IMR-90 (cell line): ENCODE results near the gene UMODL1. TPM values are rescaled to one million over a fixed set of nuclear protein-coding genes. Genes with fewer than 3 reads are reported as not detected.

ENCODE experiments used
- ATAC-seq: fragments of 200-7000 bp; cut with Tn5 transposase; 2 replicates; pipeline ENCODE4 v1.9.1; 2020; ENCODE audit warnings: low read depth, mild to moderate bottlenecking, moderate library complexity
- BruUV-seq: library from RNA; stranded (reverse); fragments of 400-500 nt; replicated peaks from 2 replicates; lab custom pipeline; 2021; lab: Mats Ljungman, UMichigan
- CTCF ChIA-PET: fragments of 300-600 bp; formaldehyde crosslinking; extraction: SDS; loops from one replicate; lab custom pipeline; 2021; ENCODE audit warnings: antibody characterized with exemption; lab: Yijun Ruan, JAX
- POLR2A ChIA-PET: fragments of 300-600 bp; sonication (Branson Sonifier 250); formaldehyde crosslinking; loops from one replicate; lab custom pipeline; 2022; ENCODE audit warnings: antibody characterized with exemption; ENCODE audit not compliant: unreplicated experiment; lab: Charles Lee
- DNase-seq: peaks from one replicate; pipeline ENCODE4 v3.0.0; 2013
- H2AFZ ChIP-seq: replicated peaks from 2 replicates; pipeline ENCODE3; 2013; ENCODE audit warnings: low read length, mild to moderate bottlenecking; ENCODE audit not compliant: poor library complexity
- H2AK5ac ChIP-seq: 2 replicates; pipeline ENCODE4 v1.6.1; 2013; ENCODE audit warnings: low read depth, low read length, inconsistent platforms
- H2AK9ac ChIP-seq: replicated peaks from 2 replicates; pipeline ENCODE3; 2013; ENCODE audit warnings: mild to moderate bottlenecking, low read depth, low read length, moderate library complexity; ENCODE audit not compliant: poor library complexity
- H2BK120ac ChIP-seq: 2 replicates; pipeline ENCODE4 v1.6.1; 2013; ENCODE audit warnings: low read depth, low read length, inconsistent platforms
- H2BK15ac ChIP-seq: 3 replicates; pipeline ENCODE4 v1.6.1; 2013; ENCODE audit warnings: low read depth, low read length, inconsistent platforms
- H2BK20ac ChIP-seq: 2 replicates; pipeline ENCODE4 v1.6.1; 2013; ENCODE audit warnings: low read depth, mild to moderate bottlenecking, inconsistent platforms, low read length, moderate library complexity
- H2BK5ac ChIP-seq: 2 replicates; pipeline ENCODE4 v1.6.1; 2013; ENCODE audit warnings: mild to moderate bottlenecking, low read depth, low read length, inconsistent platforms; ENCODE audit not compliant: poor library complexity, severe bottlenecking
- H3K14ac ChIP-seq: replicated peaks from 2 replicates; pipeline ENCODE4 v1.6.1; 2013; ENCODE audit warnings: low read depth, low read length, inconsistent platforms
- H3K18ac ChIP-seq: 2 replicates; pipeline ENCODE4 v1.6.1; 2013; ENCODE audit warnings: low read depth, low read length, control low read depth
- H3K23ac ChIP-seq: 2 replicates; pipeline ENCODE4 v1.6.1; 2013; ENCODE audit warnings: low read depth, low read length, inconsistent platforms
- H3K27ac ChIP-seq: 2 replicates; pipeline ENCODE4 v1.5.1; 2013; ENCODE audit warnings: mild to moderate bottlenecking, control low read depth, low read length; ENCODE audit not compliant: insufficient read depth
- H3K27me3 ChIP-seq: 2 replicates; pipeline ENCODE4 v1.6.1; 2013; ENCODE audit warnings: low read length; ENCODE audit not compliant: control insufficient read depth, insufficient read depth
- H3K36me3 ChIP-seq: 2 replicates; pipeline ENCODE4 v1.6.1; 2013; ENCODE audit warnings: low read length, mixed read lengths; ENCODE audit not compliant: control insufficient read depth, insufficient read depth
- H3K4ac ChIP-seq: 2 replicates; pipeline ENCODE4 v1.6.1; 2013; ENCODE audit warnings: low read depth, low read length, inconsistent platforms
- H3K4me1 ChIP-seq: 2 replicates; pipeline ENCODE4 v1.6.1; 2013; ENCODE audit warnings: low read length, mixed read lengths; ENCODE audit not compliant: control insufficient read depth, insufficient read depth
- H3K4me2 ChIP-seq: 2 replicates; pipeline ENCODE4 v1.6.1; 2013; ENCODE audit warnings: low read depth, mild to moderate bottlenecking, control low read depth, low read length, moderate library complexity
- H3K4me3 ChIP-seq: 2 replicates; pipeline ENCODE4 v1.5.1; 2013; ENCODE audit warnings: low read depth, mild to moderate bottlenecking, control low read depth, low read length, moderate library complexity; ENCODE audit not compliant: insufficient read depth
- H3K56ac ChIP-seq: 2 replicates; pipeline ENCODE4 v1.6.1; 2013; ENCODE audit warnings: low read length, inconsistent platforms; ENCODE audit not compliant: insufficient read depth; ENCODE audit errors: extremely low read depth
- H3K79me1 ChIP-seq, 2 experiments: 2 replicates each; pipeline ENCODE4 v1.6.1; 2013; ENCODE audit warnings: low read length in 2 of 2, inconsistent platforms in 1 of 2, low read depth in 1 of 2
- H3K9ac ChIP-seq: 2 replicates; pipeline ENCODE4 v1.6.1; 2013; ENCODE audit warnings: low read depth, low read length, control low read depth
- H3K9me1 ChIP-seq: 2 replicates; pipeline ENCODE4 v1.6.1; 2013; ENCODE audit warnings: low read length, inconsistent platforms; ENCODE audit not compliant: insufficient read depth
- H3K9me3 ChIP-seq: 2 replicates; pipeline ENCODE4 v1.6.1; 2013; ENCODE audit warnings: low read length; ENCODE audit not compliant: control insufficient read depth, insufficient read depth
- H4K20me1 ChIP-seq: 2 replicates; pipeline ENCODE4 v1.6.1; 2013; ENCODE audit warnings: low read length, inconsistent platforms; ENCODE audit not compliant: insufficient read depth
- H4K5ac ChIP-seq: 2 replicates; pipeline ENCODE4 v1.6.1; 2013; ENCODE audit warnings: mild to moderate bottlenecking, low read depth, low read length, control low read depth
- H4K8ac ChIP-seq, 2 experiments: 2 replicates each; pipeline ENCODE4 v1.6.1; 2013; ENCODE audit warnings: low read depth in 2 of 2, low read length in 2 of 2, control low read depth in 1 of 2, inconsistent platforms in 1 of 2
- H4K91ac ChIP-seq: 2 replicates; pipeline ENCODE4 v1.6.1; 2013; ENCODE audit warnings: low read depth, low read length, inconsistent platforms; ENCODE audit not compliant: insufficient read depth
- BHLHE40 ChIP-seq: fragments of 150-350 bp; IDR thresholded peaks from 2 replicates; pipeline ENCODE4 v1.6.1; 2016; ENCODE audit warnings: mild to moderate bottlenecking, low read depth, low read length
- CEBPB ChIP-seq: IDR thresholded peaks from 2 replicates; pipeline ENCODE4 v1.6.1; 2012; ENCODE audit warnings: low read depth, low read length, improper control_type of control experiment
- CTCF ChIP-seq: conservative IDR thresholded peaks from 2 replicates; pipeline ENCODE4 v1.5.1; 2012; ENCODE audit warnings: mild to moderate bottlenecking, low read depth, low read length, improper control_type of control experiment
- MXI1 ChIP-seq: IDR thresholded peaks from 2 replicates; pipeline ENCODE4 v1.6.1; 2012; ENCODE audit warnings: low read depth, mild to moderate bottlenecking, low read length, moderate library complexity, borderline replicate concordance
- POLR2A ChIP-seq: IDR thresholded peaks from 2 replicates; pipeline ENCODE4 v1.6.1; 2012; ENCODE audit warnings: mild to moderate bottlenecking, low read depth, low read length
- WGBS, 2 experiments: methylation state at CpG; one replicate each; pipeline versions ENCODE4 v1.1.5 to v1.1.7; 2013; ENCODE audit warnings: missing lambda C conversion rate in 2 of 2; ENCODE audit not compliant: insufficient read length in 1 of 2; ENCODE audit errors: extremely low coverage in 2 of 2; 5-methylcytosine and 5-hydroxymethylcytosine counted together
- dilution Hi-C: fragments of 300-500 bp; cut with HindIII; formaldehyde crosslinking; loops from one replicate; pipeline ENCODE4 v1.14.3; 2018; ENCODE audit warnings: low sequenced_read_pairs; ENCODE audit not compliant: unreplicated experiment
- in situ Hi-C: fragments of 300-500 bp; cut with MboI; formaldehyde crosslinking; loops from 3 replicates; pipeline ENCODE4 v1.14.3; 2019; ENCODE audit warnings: low sequenced_read_pairs, inconsistent platforms, mixed read lengths
- intact Hi-C: fragments of 100-400 bp; cut with micrococcal nuclease; formaldehyde crosslinking; loops from 2 replicates; pipeline ENCODE4 v1.10.0; 2022
- polyA plus RNA-seq, 3 experiments: library from polyadenylated mRNA; depleted of rRNA; stranded (reverse); fragments of >200 nt; gene quantifications; 2 replicates each; pipeline ENCODE4 v1.2.3, GENCODE V29; 2012; ENCODE audit warnings: low replicate concordance in 1 of 3
- total RNA-seq: library from RNA; depleted of rRNA; stranded (reverse); fragments of >200 nt; gene quantifications from 2 replicates; pipeline ENCODE4 v1.2.3, GENCODE V29; 2012

The UMODL1 gene
- total and polyA plus RNA-seq, 2 of the 4 experiments (the other 2 are of a cell fraction), result 0.02 TPM; not detected in 1

GRCh38 chr21:42129300-42130266 is 58.5 kb downstream of the UMODL1 start:
- intact Hi-C loops (no loop called here), in situ Hi-C loops (no loop called here), dilution Hi-C loops (no loop called here)
- TF ChIP-seq BHLHE40 (no peak), POLR2A (no peak), MXI1 (no peak), CEBPB (no peak), CTCF (no peak)
- Histone ChIP-seq H2AFZ (no peak overlapping the region), H4K5ac (no peak overlapping the region), H3K36me3 (no peaks in the 10 kb centered on the region), H2BK20ac (no peak overlapping the region), H3K23ac (no peak overlapping the region), H4K91ac (no peak overlapping the region), H2AK5ac (no peak overlapping the region), H2AK9ac (no peak overlapping the region), H3K9me1 (no peaks in the 10 kb centered on the region), H3K9me3 (no peaks in the 10 kb centered on the region), H3K27me3 (peaks cover 29% of the 10 kb centered on the region), H3K79me1 (no peaks in the 10 kb centered on the region), H2BK5ac (no peak overlapping the region), H3K4me1 (peaks cover 7% of the 10 kb centered on the region; the same call in 1 of the 2 replicates), H4K20me1 (no peaks in the 10 kb centered on the region), H3K4me2 (no peak overlapping the region), H2BK120ac (no peak overlapping the region), H3K18ac (no peak overlapping the region), H3K9ac (no peak overlapping the region), H2BK15ac (no peak overlapping the region), H3K56ac (no peak overlapping the region), H3K4ac (no peak overlapping the region), H3K27ac (no peak overlapping the region), H3K4me3 (no peak overlapping the region), H3K14ac (no peak overlapping the region), H4K8ac (no peak overlapping the region)
- no TSS peak for BruUV-seq
- CTCF ChIA-PET, result no interaction called here
- ATAC-seq, result no peak
- POLR2A ChIA-PET, result no interaction called here
- DNase-seq, result no peak
- no CpG with 5 or more reads among the region's 11 CpGs for WGBS, 2 experiments
